Measurements from ENCODE around the gene NR3C1. TPM values are rescaled to one million over a fixed set of nuclear protein-coding genes. Genes with fewer than 3 reads are reported as not detected.

The NR3C1 gene
- total and polyA plus RNA-seq, 2 of the 4 experiments (the other 2 are of a cell fraction), result 13.7 to 77.4 TPM

DNA sequence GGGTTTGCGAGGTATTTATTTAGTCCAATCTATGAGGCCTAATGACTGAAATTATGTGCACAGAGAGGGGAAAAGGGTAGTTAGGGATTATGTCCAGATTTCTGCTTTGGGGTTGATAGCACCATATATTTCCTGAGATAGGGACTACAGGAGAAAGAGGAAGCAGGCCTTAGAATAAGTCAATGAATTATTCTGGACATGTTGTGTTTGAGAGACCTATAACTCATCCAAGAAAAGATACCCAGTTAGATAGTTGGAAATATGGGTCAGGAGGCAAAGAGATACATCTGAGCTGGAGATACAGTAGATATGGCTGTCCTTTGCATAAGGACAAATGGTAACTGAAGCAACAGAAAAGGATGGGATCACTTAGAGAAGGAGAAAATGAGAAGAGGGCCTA, 53.1 kb downstream of the NR3C1 start:
- Histone ChIP-seq H2BK15ac (ENCODE audit: low read depth, low read length) (peak overlapping the region; percentile 45; the same call in 1 of the 3 replicates), H4K5ac (ENCODE audit: low read depth, low read length) (no peak overlapping the region; the same call in 1 of the 2 replicates), H2AK5ac (ENCODE audit: low read depth, low read length) (0 out of 2 replicates have a peak overlapping the region, but pooled peaks have one; percentile 14), H4K91ac (ENCODE audit: insufficient read depth, low read depth, low read length) (no peak overlapping the region), H3K9me3 (ENCODE audit: control insufficient read depth, insufficient read depth, low read length) (no peaks in the 10 kb centered on the region), H3K79me1 (ENCODE audit: low read depth in 1 of 2, low read length in 2 of 2) (peaks cover 38 to 81% of the 10 kb centered on the region in 2 experiments), H2AK9ac (replicated peaks; ENCODE audit: low read depth, low read length, poor library complexity) (no peak overlapping the region), H3K14ac (replicated peaks; ENCODE audit: low read depth, low read length) (peak overlapping the region; percentile 23; the same call in 1 of the 2 replicates), H4K8ac (ENCODE audit: low read depth in 2 of 2, low read length in 2 of 2) (no peak overlapping the region), H3K23ac (ENCODE audit: low read depth, low read length) (no peak overlapping the region), H3K36me3 (ENCODE audit: control insufficient read depth, insufficient read depth, low read length) (peaks cover 2% of the 10 kb centered on the region; the same call in 1 of the 2 replicates), H2BK5ac (ENCODE audit: low read depth, low read length, poor library complexity, severe bottlenecking) (peak overlapping the region; percentile 56), H3K4ac (ENCODE audit: low read depth, low read length) (no peak overlapping the region), H3K18ac (ENCODE audit: low read depth, low read length) (peak overlapping the region; percentile 76; the same call in 1 of the 2 replicates), H2BK120ac (ENCODE audit: low read depth, low read length) (0 out of 2 replicates have a peak overlapping the region, but pooled peaks have one; percentile 28), H3K56ac (ENCODE audit: extremely low read depth, insufficient read depth, low read length) (no peak overlapping the region), H3K4me3 (ENCODE audit: insufficient read depth, low read depth, low read length) (no peak overlapping the region), H3K4me1 (ENCODE audit: control insufficient read depth, insufficient read depth, low read length) (peaks cover 16% of the 10 kb centered on the region), H3K4me2 (ENCODE audit: low read depth, low read length) (no peak overlapping the region), H3K9me1 (ENCODE audit: insufficient read depth, low read length) (peaks cover 12% of the 10 kb centered on the region), H4K20me1 (ENCODE audit: insufficient read depth, low read length) (peaks cover 51% of the 10 kb centered on the region; the same call in 1 of the 2 replicates), H3K9ac (ENCODE audit: low read depth, low read length) (no peak overlapping the region), H3K27ac (ENCODE audit: insufficient read depth, low read length) (no peak overlapping the region), H2BK20ac (ENCODE audit: low read depth, low read length) (peak overlapping the region; percentile 30; the same call in 1 of the 2 replicates), H2AFZ (replicated peaks; ENCODE audit: low read length, poor library complexity) (no peak overlapping the region), H3K27me3 (ENCODE audit: control insufficient read depth, insufficient read depth, low read length) (no peaks in the 10 kb centered on the region)
- dilution Hi-C loops (cut with HindIII; ENCODE audit: low sequenced_read_pairs, unreplicated experiment), result no loop called here
- CTCF ChIA-PET, result interaction anchor here (0.9 kb wide), 1 partner anchor 46 kb away, joined by 3 read pairs; no protein-coding TSS in a partner anchor
- no peak for TF ChIP-seq RCOR1 (IDR thresholded peaks at IDR 0.05; ENCODE audit: insufficient replicate concordance, low read length)
- TF ChIP-seq RFX5 (IDR thresholded peaks at IDR 0.05; ENCODE audit: low read depth, low read length), result no peak
- no CpG with 5 or more reads among the region's 1 CpG for WGBS, 2 experiments (ENCODE audit: extremely low coverage in 2 of 2, insufficient read length in 1 of 2)
- no TSS peak for BruUV-seq (replicated peaks)
- ATAC-seq (ENCODE audit: low read depth) (no peak), DNase-seq (no peak)
- intact Hi-C loops (cut with micrococcal nuclease), result no loop called here
- in situ Hi-C loops (cut with MboI; ENCODE audit: low sequenced_read_pairs), result no loop called here
- POLR2A ChIA-PET (ENCODE audit: unreplicated experiment), result no interaction called here
